ENCODE data around the gene ARHGDIA. TPM values are rescaled to one million over a fixed set of nuclear protein-coding genes. Genes with fewer than 3 reads are reported as not detected.
A peak's percentile ranks its signal among the peaks of the same experiment; 100 is the strongest.

ARHGDIA gene
- total RNA-seq, 1 experiment from 2014 or later = 201 TPM

- Histone ChIP-seq H3K4me1 (ENCODE audit: insufficient read depth, low read length) (peaks cover 36% of the 10 kb centered on the region), H2AFZ (ENCODE audit: low read length) (no peak within 1 kb of the TSS), H3K9me3 (ENCODE audit: low read length) (no peaks in the 10 kb centered on the region), H3K79me2 (ENCODE audit: low read length) (peaks cover 65% of the 10 kb centered on the region), H3K27me3 (ENCODE audit: low read length) (no peaks in the 10 kb centered on the region), H3K9ac (ENCODE audit: low read length) (peak within 1 kb of the TSS; percentile 78), H3K4me3 (ENCODE audit: low read length) (peak within 1 kb of the TSS; percentile 75), H3K27ac (ENCODE audit: low read length) (peak within 1 kb of the TSS; percentile 33), H3K36me3 (ENCODE audit: low read depth, low read length) (peaks cover 30% of the 10 kb centered on the region; the same call in 1 of the 2 replicates), H3F3A (ENCODE audit: low read length, unreplicated experiment) (peaks cover 7% of the 10 kb centered on the region), H4K20me1 (ENCODE audit: low read length) (0 out of 2 replicates have a peak, but pooled peaks cover 8% of the 10 kb centered on the region), H3K4me2 (ENCODE audit: low read length) (peak within 1 kb of the TSS; percentile 86), H3K9me2 (replicated peaks; ENCODE audit: low read length) (no peaks in the 10 kb centered on the region)
- DNase-seq = peak; percentile 89
- CTCF ChIA-PET = interaction anchor here (0.6 kb wide), 1 partner anchor 10 kb away, joined by 10 read pairs; the partner anchor contains the start of gene MAFG
- POLR2A ChIA-PET (ENCODE audit: unreplicated experiment) = interaction anchor here (0.7 kb wide), 1 partner anchor 52 kb away, joined by 3 read pairs; no protein-coding TSS in a partner anchor
- intact Hi-C loops (cut with micrococcal nuclease) = no loop called here
- TF ChIP-seq EZH2phosphoT487 (IDR thresholded peaks at IDR 0.05; ENCODE audit: borderline replicate concordance, low read length) = no peak
- TF ChIP-seq EZH2 (IDR thresholded peaks at IDR 0.05; ENCODE audit: low read length, unreplicated experiment) = no peak
- no peak for TF ChIP-seq CTCF (conservative IDR thresholded peaks at IDR 0.05; ENCODE audit: low read depth, low read length)
- BruUV-seq (replicated peaks) = no TSS peak
- ATAC-seq = peak; percentile 64
Measured at GRCh38 chr17:81917565-81918332, 46.6 kb upstream of the ARHGDIA start, which contains the start of gene SIRT7. Gene SIRT7, minus strand, starts transcription at chr17:81918176. Its CDS starts 45 bp downstream, at chr17:81918131.

DNA sequence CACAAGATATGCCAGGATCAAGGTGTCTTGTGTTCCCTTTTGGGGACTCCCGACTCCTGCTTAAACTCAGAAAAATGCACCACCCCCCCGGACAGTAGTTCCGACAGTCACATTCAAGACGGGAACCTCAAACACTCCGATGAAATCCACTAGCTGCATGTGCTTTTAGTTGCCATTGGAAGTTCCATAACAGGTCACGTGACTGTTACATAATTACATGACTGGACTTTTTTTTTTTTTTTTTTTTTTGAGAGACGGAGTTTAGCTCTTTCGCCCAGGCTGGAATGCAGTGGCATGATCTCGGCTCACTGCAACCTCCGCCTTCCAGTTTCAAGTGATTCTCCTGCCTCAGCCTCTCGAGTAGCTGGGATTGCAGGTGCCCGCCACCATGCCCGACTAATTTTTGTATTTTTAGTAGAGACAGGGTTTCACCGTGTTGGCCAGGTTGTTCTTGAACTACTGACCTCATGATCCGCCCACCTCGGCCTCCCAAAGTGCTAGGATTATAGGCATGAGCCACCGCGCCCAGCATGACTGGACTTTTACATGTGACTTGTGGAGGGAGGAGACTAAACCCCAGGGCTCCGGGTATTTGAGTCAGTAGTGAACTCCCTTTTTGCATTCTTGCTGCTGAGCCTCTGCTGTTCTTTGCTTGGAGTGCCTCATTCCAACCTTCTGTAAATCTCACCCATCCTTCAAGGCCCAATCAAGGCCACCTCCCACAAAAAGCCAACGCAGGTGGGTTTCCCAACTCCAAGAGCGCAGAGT lies 45.3 kb upstream of the ARHGDIA start:
- peak overlapping the region; percentile 33 for H3K27ac ChIP-seq (ENCODE audit: low read length)
- no TSS peak for BruUV-seq (replicated peaks)
- TF ChIP-seq EZH2phosphoT487 (IDR thresholded peaks at IDR 0.05; ENCODE audit: borderline replicate concordance, low read length) (no peak), EZH2 (IDR thresholded peaks at IDR 0.05; ENCODE audit: low read length, unreplicated experiment) (no peak), CTCF (conservative IDR thresholded peaks at IDR 0.05; ENCODE audit: low read depth, low read length) (no peak)
- H3K79me2 ChIP-seq (ENCODE audit: low read length) = peaks cover 52% of the 10 kb centered on the region
- H3K4me3 ChIP-seq (ENCODE audit: low read length) = peak overlapping the region; percentile 75
- ATAC-seq (peak; percentile 49), DNase-seq (peak; percentile 82)
- peak overlapping the region; percentile 86 for H3K4me2 ChIP-seq (ENCODE audit: low read length)
- no peaks in the 10 kb centered on the region for H3K27me3 ChIP-seq (ENCODE audit: low read length)
- peak overlapping the region; percentile 78 for H3K9ac ChIP-seq (ENCODE audit: low read length)
- peaks cover 48% of the 10 kb centered on the region for H3K4me1 ChIP-seq (ENCODE audit: insufficient read depth, low read length)
- no peaks in the 10 kb centered on the region for H3K9me3 ChIP-seq (ENCODE audit: low read length)
- H2AFZ ChIP-seq (ENCODE audit: low read length) = no peak overlapping the region
- POLR2A ChIA-PET (ENCODE audit: unreplicated experiment) = interaction anchor here (0.7 kb wide), 1 partner anchor 51 kb away, joined by 3 read pairs; no protein-coding TSS in a partner anchor
- peaks cover 26% of the 10 kb centered on the region; the same call in 1 of the 2 replicates for H3K36me3 ChIP-seq (ENCODE audit: low read depth, low read length)
- H3K9me2 ChIP-seq (replicated peaks; ENCODE audit: low read length) = no peaks in the 10 kb centered on the region
- peaks cover 7% of the 10 kb centered on the region for H3F3A ChIP-seq (ENCODE audit: low read length, unreplicated experiment)
- intact Hi-C loops (cut with micrococcal nuclease) = no loop called here
- H4K20me1 ChIP-seq (ENCODE audit: low read length) = 0 out of 2 replicates have a peak, but pooled peaks cover 18% of the 10 kb centered on the region
- CTCF ChIA-PET = interaction anchor here (0.6 kb wide), 1 partner anchor 487 kb away, joined by 10 read pairs; no protein-coding TSS in a partner anchor

Data from PC-3 (cell line).